ENCODE measurements around the gene C15orf39. TPM values are rescaled to one million over a fixed set of nuclear protein-coding genes. Genes with fewer than 3 reads are reported as not detected.
"Not testable (repeated sequence)": the region's sequence is repeated elsewhere in the genome, so short reads cannot be mapped to it uniquely, and the experiment has no call there.

C15orf39 gene
- total RNA-seq, 1 experiment from 2014 or later = 45.6 TPM

DNA sequence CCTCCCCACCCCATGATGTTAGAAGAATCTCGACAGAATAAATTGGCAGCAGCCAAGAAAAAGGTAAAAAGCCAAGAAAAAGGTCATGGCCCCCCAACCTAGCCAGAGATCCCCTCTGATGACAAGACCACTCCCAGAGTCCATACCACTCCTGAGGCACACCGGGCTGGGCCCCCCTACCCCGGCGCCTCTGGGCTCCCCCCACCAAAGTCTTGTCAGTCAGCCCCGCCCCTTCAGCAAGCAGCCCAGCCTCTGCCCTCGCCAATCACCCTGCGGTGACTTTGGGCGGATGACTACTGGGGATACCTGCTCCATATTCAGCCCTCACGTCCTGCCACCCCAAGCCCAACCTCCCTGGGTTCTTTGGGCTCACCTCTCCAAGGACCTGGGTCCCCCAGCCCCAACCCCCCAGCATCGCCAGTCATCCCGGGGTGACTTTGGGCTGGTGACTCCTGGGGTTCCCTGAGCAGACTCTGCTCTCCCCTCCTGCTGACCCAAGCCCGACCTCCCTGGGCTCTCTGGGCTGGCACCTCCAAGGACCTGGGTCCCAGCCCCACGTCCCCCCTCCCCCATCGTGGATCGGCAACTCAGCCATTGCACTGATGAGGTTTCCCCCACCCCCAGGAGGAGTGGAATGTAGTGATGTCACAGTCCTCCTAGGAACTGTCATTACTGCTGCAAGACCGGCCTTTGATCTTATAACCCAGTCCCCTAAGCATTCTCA, 57.1 kb downstream of the C15orf39 start:
- H3K14ac ChIP-seq (ENCODE audit: insufficient read depth, low read length); H3K4me1 Mint-ChIP-seq; H4K8ac ChIP-seq (replicated peaks; ENCODE audit: insufficient read length, low read depth, low read length); H4K91ac ChIP-seq (ENCODE audit: insufficient read length, low read depth, low read length); H3K27me3 ChIP-seq (ENCODE audit: insufficient read depth, low read length); H2BK20ac ChIP-seq (ENCODE audit: low read depth, low read length, poor library complexity, severe bottlenecking); H3K9me3 Mint-ChIP-seq; H3K27ac Mint-ChIP-seq; H3K18ac ChIP-seq (ENCODE audit: insufficient read length, low read depth, low read length); H3K4me2 ChIP-seq (ENCODE audit: insufficient read depth, insufficient read length, low read length); H3K9ac ChIP-seq (ENCODE audit: extremely low read depth, insufficient read length, low read length); H2BK12ac ChIP-seq (ENCODE audit: insufficient read length, low read depth, low read length); H2BK5ac ChIP-seq (ENCODE audit: insufficient read length, low read length); H3K23me2 ChIP-seq (ENCODE audit: insufficient read length, low read depth, low read length, poor library complexity, severe bottlenecking); H2AK5ac ChIP-seq (ENCODE audit: insufficient read length, low read length); H4K20me1 ChIP-seq (ENCODE audit: control insufficient read depth, insufficient read depth, insufficient read length); H3K27ac ChIP-seq (ENCODE audit: insufficient read length, low read depth, low read length); H3K56ac ChIP-seq (ENCODE audit: insufficient read length, low read depth, low read length); H2BK120ac ChIP-seq (ENCODE audit: low read depth, low read length, poor library complexity, severe bottlenecking); H3K9me3 ChIP-seq (ENCODE audit: control insufficient read depth, low read depth, low read length); H3K4me1 ChIP-seq (ENCODE audit: insufficient read depth, low read length); H2AFZ ChIP-seq (ENCODE audit: low read length); H3K23ac ChIP-seq (ENCODE audit: insufficient read length, low read depth, low read length); H3K36me3 Mint-ChIP-seq (ENCODE audit: insufficient read depth in 1 of 3, low read depth in 3 of 3); H3K4me3 Mint-ChIP-seq; H3T11ph ChIP-seq (ENCODE audit: low read length); DNase-seq; H3K79me2 ChIP-seq (ENCODE audit: insufficient read depth, low read length); H3K27me3 Mint-ChIP-seq (ENCODE audit: low read depth); H4K5ac ChIP-seq (ENCODE audit: insufficient read length, low read depth, low read length); H3K79me1 ChIP-seq (ENCODE audit: insufficient read depth, low read depth, low read length, poor library complexity, severe bottlenecking); H3K4ac ChIP-seq (ENCODE audit: low read depth, low read length); H2BK15ac ChIP-seq (ENCODE audit: low read depth, low read length): not testable (repeated sequence)
- WGBS (ENCODE audit: extremely low coverage, insufficient read length, low lambda C conversion rate) = no CpG with 5 or more reads among the region's 16 CpGs

DNA sequence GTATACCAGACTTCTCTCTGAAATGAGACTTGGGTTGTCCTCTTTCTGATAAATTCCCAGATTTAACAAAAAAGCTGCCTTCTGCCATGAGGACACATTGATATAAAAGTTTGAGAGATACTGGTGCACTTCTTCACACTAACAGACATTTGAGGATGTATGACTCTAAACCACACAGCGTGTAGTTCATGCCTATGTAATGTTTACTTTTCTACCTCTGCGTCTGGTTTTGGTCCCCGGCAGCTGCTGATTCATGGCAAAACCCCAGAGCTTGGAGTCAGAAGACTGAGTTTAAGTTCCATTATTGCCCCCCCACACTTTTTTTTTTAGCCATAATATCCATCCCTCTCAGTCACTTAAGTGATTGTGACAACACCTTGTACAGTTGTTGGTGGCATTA, 58.2 kb downstream of the C15orf39 start:
- not testable (repeated sequence) for H3K23ac ChIP-seq (ENCODE audit: insufficient read length, low read depth, low read length)

More for the DNA sequence above, 58.2 kb downstream of the C15orf39 start:
- not testable (repeated sequence) for H2BK120ac ChIP-seq (ENCODE audit: low read depth, low read length, poor library complexity, severe bottlenecking); DNase-seq; H3K14ac ChIP-seq (ENCODE audit: insufficient read depth, low read length); H4K91ac ChIP-seq (ENCODE audit: insufficient read length, low read depth, low read length); H3K4ac ChIP-seq (ENCODE audit: low read depth, low read length); H3K23me2 ChIP-seq (ENCODE audit: insufficient read length, low read depth, low read length, poor library complexity, severe bottlenecking); H3K27ac Mint-ChIP-seq; H2AK5ac ChIP-seq (ENCODE audit: insufficient read length, low read length); H2BK12ac ChIP-seq (ENCODE audit: insufficient read length, low read depth, low read length); H3K4me3 Mint-ChIP-seq; H3T11ph ChIP-seq (ENCODE audit: low read length); H4K20me1 ChIP-seq (ENCODE audit: control insufficient read depth, insufficient read depth, insufficient read length); H3K36me3 Mint-ChIP-seq (ENCODE audit: insufficient read depth in 1 of 3, low read depth in 3 of 3); H3K9me3 ChIP-seq (ENCODE audit: control insufficient read depth, low read depth, low read length); H3K56ac ChIP-seq (ENCODE audit: insufficient read length, low read depth, low read length); H3K27me3 ChIP-seq (ENCODE audit: insufficient read depth, low read length); H3K27ac ChIP-seq (ENCODE audit: insufficient read length, low read depth, low read length); H3K4me1 Mint-ChIP-seq; H3K4me2 ChIP-seq (ENCODE audit: insufficient read depth, insufficient read length, low read length); H3K79me2 ChIP-seq (ENCODE audit: insufficient read depth, low read length); H2BK15ac ChIP-seq (ENCODE audit: low read depth, low read length); H3K18ac ChIP-seq (ENCODE audit: insufficient read length, low read depth, low read length); H3K9me3 Mint-ChIP-seq; H3K4me1 ChIP-seq (ENCODE audit: insufficient read depth, low read length); H3K9ac ChIP-seq (ENCODE audit: extremely low read depth, insufficient read length, low read length); H3K27me3 Mint-ChIP-seq (ENCODE audit: low read depth); H2AFZ ChIP-seq (ENCODE audit: low read length); H4K8ac ChIP-seq (replicated peaks; ENCODE audit: insufficient read length, low read depth, low read length); H2BK20ac ChIP-seq (ENCODE audit: low read depth, low read length, poor library complexity, severe bottlenecking); H3K79me1 ChIP-seq (ENCODE audit: insufficient read depth, low read depth, low read length, poor library complexity, severe bottlenecking); H4K5ac ChIP-seq (ENCODE audit: insufficient read length, low read depth, low read length); H2BK5ac ChIP-seq (ENCODE audit: insufficient read length, low read length)
- no CpG with 5 or more reads among the region's 3 CpGs for WGBS (ENCODE audit: extremely low coverage, insufficient read length, low lambda C conversion rate)
